Activated CD4-positive, alpha-beta T cell treated with anti-CD3 and anti-CD28 coated beads, Interleukin-2, amount 10 ng/mL, durations not matched to agents 24 days and 14 days (primary cell): ENCODE results near the gene RGS7. TPM values are rescaled to one million over a fixed set of nuclear protein-coding genes. Genes with fewer than 3 reads are reported as not detected.
"Not testable (repeated sequence)": the region's sequence is repeated elsewhere in the genome, so short reads cannot be mapped to it uniquely, and the experiment has no call there.

Source experiments
- DNase-seq: peaks from one replicate; pipeline ENCODE4 v3.0.0; 2022
- H3K27ac Mint-ChIP-seq: one replicate; pipeline ENCODE4 v1.8.0; 2022; ENCODE audit warnings: mild to moderate bottlenecking, mixed read lengths
- H3K27me3 Mint-ChIP-seq: one replicate; pipeline ENCODE4 v1.8.0; 2022; ENCODE audit warnings: mixed read lengths
- H3K36me3 Mint-ChIP-seq: one replicate; pipeline ENCODE4 v1.8.0; 2022; ENCODE audit warnings: low read depth, mild to moderate bottlenecking, mixed read lengths
- H3K4me1 Mint-ChIP-seq: one replicate; pipeline ENCODE4 v1.8.0; 2021; ENCODE audit warnings: mixed read lengths
- H3K4me3 Mint-ChIP-seq: one replicate; pipeline ENCODE4 v1.8.0; 2022; ENCODE audit warnings: mild to moderate bottlenecking, moderate library complexity, mixed read lengths
- H3K9me3 Mint-ChIP-seq: one replicate; pipeline ENCODE4 v1.8.0; 2021; ENCODE audit warnings: mixed read lengths
- intact Hi-C: fragments of 100-400 bp; cut with micrococcal nuclease; formaldehyde crosslinking; loops from one replicate; pipeline ENCODE4 v1.15.1; 2023
- total RNA-seq: library from RNA; stranded (reverse); gene quantifications from 2 replicates; pipeline ENCODE4 v1.2.3, GENCODE V29; 2022

The RGS7 gene
- total RNA-seq, 1 donor from 2014 or later = not detected

- H3K4me3 Mint-ChIP-seq = no peak overlapping the region
- no peaks in the 10 kb centered on the region for H3K27me3 Mint-ChIP-seq
- DNase-seq = no peak
- no peak overlapping the region for H3K27ac Mint-ChIP-seq
- H3K36me3 Mint-ChIP-seq = no peaks in the 10 kb centered on the region
- intact Hi-C loops = no loop called here
- H3K9me3 Mint-ChIP-seq = no peaks in the 10 kb centered on the region
- no peaks in the 10 kb centered on the region for H3K4me1 Mint-ChIP-seq
Observed at GRCh38 chr1:240786880-240787279, 570.1 kb downstream of the RGS7 start.

DNA sequence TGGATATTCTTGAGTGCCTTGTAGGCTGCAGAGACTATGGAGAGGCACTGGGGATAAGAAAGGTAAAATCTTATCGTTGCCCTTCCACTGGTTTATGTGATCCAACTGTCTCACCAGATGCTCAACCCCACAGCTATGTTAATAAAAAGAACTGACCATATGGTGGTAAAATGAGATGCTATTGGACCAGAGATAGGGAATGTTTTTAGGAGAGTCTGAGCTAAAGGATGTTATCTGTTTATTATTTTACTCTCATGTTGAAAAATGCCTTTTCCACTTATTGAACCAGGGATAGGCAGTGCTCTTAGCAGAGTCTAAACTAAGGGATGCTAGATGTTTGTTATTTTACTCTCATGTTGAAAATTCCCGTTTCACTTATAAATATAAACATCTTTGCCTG lies 572.2 kb downstream of the RGS7 start:
- H3K4me3 Mint-ChIP-seq = no peak overlapping the region
- no peak for DNase-seq
- no peaks in the 10 kb centered on the region for H3K9me3 Mint-ChIP-seq
- H3K27ac Mint-ChIP-seq = no peak overlapping the region
- no peaks in the 10 kb centered on the region for H3K27me3 Mint-ChIP-seq
- intact Hi-C loops = no loop called here
- no peaks in the 10 kb centered on the region for H3K36me3 Mint-ChIP-seq
- no peaks in the 10 kb centered on the region for H3K4me1 Mint-ChIP-seq

DNA sequence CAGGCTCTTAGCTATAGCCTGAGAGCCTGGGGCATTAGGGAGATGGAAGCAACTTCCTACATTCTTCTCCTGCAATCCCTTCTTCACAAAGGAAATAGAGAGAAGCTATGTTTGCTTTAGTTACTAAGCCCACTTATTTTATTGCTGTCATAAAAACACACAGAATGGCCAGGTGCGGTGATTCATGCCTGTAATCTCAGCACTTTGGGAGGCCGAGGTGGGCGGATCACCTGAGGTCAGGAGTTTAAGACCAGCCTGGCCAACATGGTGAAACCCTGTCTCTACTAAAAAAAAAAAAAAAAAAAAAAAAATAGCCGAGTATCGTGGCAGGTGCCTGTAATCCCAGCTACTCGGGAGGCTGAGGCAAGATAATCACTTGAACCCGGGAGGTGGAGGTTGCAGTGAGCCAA lies 573.3 kb downstream of the RGS7 start:
- intact Hi-C loops, H3K4me3 Mint-ChIP-seq, DNase-seq, H3K27ac Mint-ChIP-seq, H3K4me1 Mint-ChIP-seq, H3K36me3 Mint-ChIP-seq, H3K27me3 Mint-ChIP-seq, H3K9me3 Mint-ChIP-seq: not testable (repeated sequence)

- no peak for DNase-seq
- H3K9me3 Mint-ChIP-seq = no peaks in the 10 kb centered on the region
- H3K36me3 Mint-ChIP-seq = no peaks in the 10 kb centered on the region
- H3K27me3 Mint-ChIP-seq = no peaks in the 10 kb centered on the region
- intact Hi-C loops = no loop called here
- H3K4me3 Mint-ChIP-seq = no peak overlapping the region
- H3K27ac Mint-ChIP-seq = no peak overlapping the region
- no peaks in the 10 kb centered on the region for H3K4me1 Mint-ChIP-seq
Observed at GRCh38 chr1:240776237-240776636, 580.8 kb downstream of the RGS7 start.

GRCh38 chr1:240772131-240772530 lies 584.9 kb downstream of the RGS7 start:
- intact Hi-C loops = no loop called here
- Mint-ChIP-seq H3K9me3 (no peaks in the 10 kb centered on the region), H3K4me1 (no peaks in the 10 kb centered on the region), H3K36me3 (no peaks in the 10 kb centered on the region), H3K27me3 (no peaks in the 10 kb centered on the region), H3K4me3 (no peak overlapping the region), H3K27ac (no peak overlapping the region)
- no peak for DNase-seq

- H3K9me3 Mint-ChIP-seq = no peaks in the 10 kb centered on the region
- intact Hi-C loops = no loop called here
- no peaks in the 10 kb centered on the region for H3K27me3 Mint-ChIP-seq
Observed at GRCh38 chr1:240771450-240771849, 585.6 kb downstream of the RGS7 start.

GRCh38 chr1:240768979-240769378 lies 588.0 kb downstream of the RGS7 start:
- no peaks in the 10 kb centered on the region for H3K36me3 Mint-ChIP-seq
- H3K27me3 Mint-ChIP-seq = no peaks in the 10 kb centered on the region
- DNase-seq = no peak
- no peak overlapping the region for H3K27ac Mint-ChIP-seq
- H3K4me1 Mint-ChIP-seq = no peaks in the 10 kb centered on the region
- H3K9me3 Mint-ChIP-seq = no peaks in the 10 kb centered on the region
- H3K4me3 Mint-ChIP-seq = no peak overlapping the region
- intact Hi-C loops = no loop called here

More at GRCh38 chr1:240771450-240771849, 585.6 kb downstream of the RGS7 start:
- H3K4me1 Mint-ChIP-seq = no peaks in the 10 kb centered on the region
- DNase-seq = no peak
- no peak overlapping the region for H3K4me3 Mint-ChIP-seq
- H3K27ac Mint-ChIP-seq = no peak overlapping the region
- no peaks in the 10 kb centered on the region for H3K36me3 Mint-ChIP-seq

DNA sequence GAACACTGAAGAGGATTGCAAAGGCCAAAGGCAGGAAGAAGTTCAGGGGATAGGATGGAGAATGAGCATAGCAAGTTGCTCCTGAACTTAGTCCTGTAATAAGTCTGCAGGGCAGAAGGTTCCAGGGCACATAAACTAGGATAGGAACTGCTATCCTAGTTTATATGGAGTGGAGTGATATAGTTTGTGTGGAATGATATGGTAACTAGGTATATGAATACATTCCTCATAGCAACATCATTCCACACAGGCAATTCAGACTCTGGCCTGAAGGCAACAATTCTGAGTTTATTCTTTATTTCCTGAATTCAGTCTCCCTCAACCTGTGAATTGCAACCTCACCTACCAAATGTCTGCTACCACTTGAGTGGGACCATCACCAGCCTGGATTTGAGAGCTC lies 590.2 kb downstream of the RGS7 start:
- Mint-ChIP-seq H3K9me3 (no peaks in the 10 kb centered on the region), H3K27ac (no peak overlapping the region), H3K4me1 (no peaks in the 10 kb centered on the region), H3K36me3 (no peaks in the 10 kb centered on the region), H3K27me3 (no peaks in the 10 kb centered on the region), H3K4me3 (no peak overlapping the region)
- DNase-seq = no peak
- intact Hi-C loops = no loop called here

DNA sequence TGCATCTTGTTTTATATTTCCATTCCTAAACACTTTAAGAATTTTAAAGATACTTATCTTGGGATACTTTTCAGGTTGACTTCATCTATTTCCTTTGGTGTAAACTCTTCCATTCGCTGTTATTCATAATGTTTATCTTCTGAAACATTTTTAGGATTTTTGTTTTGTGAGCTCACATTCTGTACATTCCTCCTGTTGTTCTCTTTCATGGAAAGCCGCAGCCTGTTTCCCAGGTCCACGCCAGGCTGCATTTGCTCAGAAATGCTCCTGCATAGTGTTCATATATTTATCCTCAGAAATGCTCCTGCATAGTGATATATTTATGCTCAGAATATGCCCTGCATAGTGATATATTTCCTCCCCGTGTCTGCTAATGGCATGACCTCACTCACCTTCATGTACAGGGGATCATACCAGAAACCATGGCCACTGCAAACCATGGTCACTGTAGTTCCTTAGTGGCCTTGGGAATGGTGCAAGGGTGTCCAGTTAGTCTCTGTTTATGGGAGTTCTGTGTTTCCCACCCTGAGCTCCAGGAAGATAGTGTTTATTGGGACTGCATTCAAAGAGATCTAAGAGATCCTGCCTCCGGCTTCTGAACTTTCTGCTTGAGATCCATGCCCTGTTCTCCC lies 591.2 kb downstream of the RGS7 start:
- DNase-seq = no peak
- no peak overlapping the region for H3K4me3 Mint-ChIP-seq
- no peaks in the 10 kb centered on the region for H3K9me3 Mint-ChIP-seq
- no peak overlapping the region for H3K27ac Mint-ChIP-seq
- no peaks in the 10 kb centered on the region for H3K4me1 Mint-ChIP-seq
- H3K36me3 Mint-ChIP-seq = no peaks in the 10 kb centered on the region
- H3K27me3 Mint-ChIP-seq = no peaks in the 10 kb centered on the region
- intact Hi-C loops = no loop called here

DNA sequence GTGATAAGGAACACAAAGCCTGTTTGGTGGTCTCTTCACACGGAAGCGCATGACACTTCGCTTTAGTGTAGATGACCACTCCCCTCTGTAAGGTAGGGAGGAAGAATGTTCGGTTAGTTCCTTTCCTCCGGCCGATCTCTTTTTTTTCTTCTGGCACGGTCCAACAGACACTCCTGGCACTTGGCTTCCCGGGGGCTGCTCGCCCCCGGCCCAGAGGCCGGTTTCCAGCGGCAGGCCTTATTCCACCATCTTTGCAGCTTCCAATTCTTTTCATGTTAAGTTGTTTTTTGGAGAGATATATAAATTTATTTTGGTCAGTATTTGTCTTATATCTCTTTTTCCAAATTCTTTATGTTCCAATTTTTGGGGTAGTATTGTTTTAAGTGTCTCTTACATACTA lies 593.2 kb downstream of the RGS7 start:
- no peak for DNase-seq
- no peak overlapping the region for H3K4me3 Mint-ChIP-seq
- H3K4me1 Mint-ChIP-seq = no peaks in the 10 kb centered on the region
- H3K36me3 Mint-ChIP-seq = no peaks in the 10 kb centered on the region
- H3K27me3 Mint-ChIP-seq = no peaks in the 10 kb centered on the region
- H3K27ac Mint-ChIP-seq = no peak overlapping the region
- intact Hi-C loops = no loop called here
- no peaks in the 10 kb centered on the region for H3K9me3 Mint-ChIP-seq

DNA sequence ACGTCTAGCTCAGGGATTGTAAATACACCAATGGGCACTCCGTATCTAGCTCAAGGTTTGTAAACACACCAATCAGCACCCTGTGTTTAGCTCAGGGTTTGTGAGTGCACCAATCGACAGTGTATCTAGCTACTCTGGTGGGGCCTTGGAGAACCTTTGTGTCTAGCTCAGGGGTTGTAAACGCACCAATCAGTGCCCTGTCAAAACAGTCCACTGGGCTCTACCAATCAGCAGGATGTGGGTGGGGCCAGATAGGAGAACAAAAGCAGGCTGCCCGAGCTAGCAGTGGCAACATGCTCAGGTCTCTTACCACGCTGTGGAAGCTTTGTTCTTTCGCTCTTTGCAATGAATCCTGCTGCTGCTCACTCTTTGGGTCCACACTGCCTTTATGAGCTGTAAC lies 593.9 kb downstream of the RGS7 start:
- DNase-seq, H3K27ac Mint-ChIP-seq, H3K4me1 Mint-ChIP-seq, H3K36me3 Mint-ChIP-seq, H3K9me3 Mint-ChIP-seq, intact Hi-C loops, H3K27me3 Mint-ChIP-seq, H3K4me3 Mint-ChIP-seq: not testable (repeated sequence)

GRCh38 chr1:240762471-240762987 lies 594.5 kb downstream of the RGS7 start:
- H3K4me3 Mint-ChIP-seq, H3K27me3 Mint-ChIP-seq, H3K4me1 Mint-ChIP-seq, H3K36me3 Mint-ChIP-seq, DNase-seq, H3K9me3 Mint-ChIP-seq, H3K27ac Mint-ChIP-seq, intact Hi-C loops: not testable (repeated sequence)

GRCh38 chr1:240758777-240759176 lies 598.2 kb downstream of the RGS7 start:
- DNase-seq, intact Hi-C loops, H3K36me3 Mint-ChIP-seq, H3K4me3 Mint-ChIP-seq, H3K27ac Mint-ChIP-seq, H3K27me3 Mint-ChIP-seq, H3K9me3 Mint-ChIP-seq, H3K4me1 Mint-ChIP-seq: not testable (repeated sequence)

- Mint-ChIP-seq H3K4me1 (no peaks in the 10 kb centered on the region), H3K36me3 (no peaks in the 10 kb centered on the region), H3K27ac (no peak overlapping the region), H3K4me3 (no peak overlapping the region), H3K9me3 (no peaks in the 10 kb centered on the region), H3K27me3 (no peaks in the 10 kb centered on the region)
- DNase-seq = no peak
- intact Hi-C loops = no loop called here
Observed at GRCh38 chr1:240758296-240758695, 598.7 kb downstream of the RGS7 start.

- H3K36me3 Mint-ChIP-seq = no peaks in the 10 kb centered on the region
- intact Hi-C loops = no loop called here
Observed at GRCh38 chr1:240747907-240748306, 609.1 kb downstream of the RGS7 start.

More at GRCh38 chr1:240747907-240748306, 609.1 kb downstream of the RGS7 start:
- Mint-ChIP-seq H3K4me1 (no peaks in the 10 kb centered on the region), H3K9me3 (no peaks in the 10 kb centered on the region), H3K27me3 (no peaks in the 10 kb centered on the region), H3K27ac (no peak overlapping the region), H3K4me3 (no peak overlapping the region)
- no peak for DNase-seq
